HepG2 (cell line): ENCODE measurements around the gene RFXAP. TPM values are rescaled to one million over a fixed set of nuclear protein-coding genes. Genes with fewer than 3 reads are reported as not detected.

Experiments
- ATAC-seq: fragments of 200-7000 bp; cut with Tn5 transposase; 3 replicates; pipeline ENCODE4 v1.9.1; 2020; ENCODE audit warnings: mild to moderate bottlenecking, moderate library complexity
- BruUV-seq: library from RNA; stranded (reverse); fragments of 400-500 nt; replicated peaks from 2 replicates; lab custom pipeline; 2021; lab: Mats Ljungman, UMichigan
- CTCF ChIA-PET: fragments of 300-600 bp; formaldehyde crosslinking; extraction: SDS; loops from one replicate; lab custom pipeline; 2021; ENCODE audit warnings: low total read pairs, inconsistent platforms, low intra/inter-chr PET ratio; lab: Yijun Ruan, JAX
- POLR2A ChIA-PET: fragments of 350-600 bp; sonication (Branson Sonifier 250); formaldehyde crosslinking; loops from one replicate; lab custom pipeline; 2020; ENCODE audit warnings: antibody characterized with exemption, inconsistent platforms; lab: Yijun Ruan, JAX
- DNase-seq: peaks from one replicate; pipeline ENCODE4 v3.0.0-alpha.2; 2015; ENCODE audit warnings: low spot score
- FAIRE-seq: peaks from 3 replicates; lab custom pipeline; 2011; peaks lifted over from hg19 to GRCh38; lab: Jason Lieb, UNC
- H2AFZ ChIP-seq: one replicate; pipeline ENCODE4 v1.6.1; 2011; ENCODE audit warnings: low read length, inconsistent platforms
- H3K27ac ChIP-seq: fragments of 300-600 bp; 3 replicates; pipeline ENCODE4 v1.8.0; 2011; ENCODE audit warnings: mixed run types, mild to moderate bottlenecking, mixed read lengths, low read length, inconsistent platforms; ENCODE audit not compliant: insufficient read depth; ENCODE audit errors: extremely low read length
- H3K27me3 ChIP-seq, 2 experiments: fragments of 200-600 bp in 1 of 2; 2 replicates in 1 of 2; 3 replicates in 1 of 2; pipeline versions ENCODE4 v1.6.0 to v1.8.0; 2011; ENCODE audit warnings: low read length in 2 of 2, mild to moderate bottlenecking in 2 of 2, moderate library complexity in 2 of 2, inconsistent platforms in 1 of 2; ENCODE audit not compliant: insufficient read depth in 2 of 2, control insufficient read depth in 1 of 2
- H3K36me3 ChIP-seq, 2 experiments: fragments of 200-600 bp in 1 of 2; replicated peaks in 1 of 2; 2 replicates in 1 of 2; 3 replicates in 1 of 2; pipeline versions ENCODE4 v1.5.1 to v1.8.0; 2011; ENCODE audit warnings: low read length in 2 of 2, inconsistent platforms in 1 of 2; ENCODE audit not compliant: insufficient read depth in 2 of 2, control insufficient read depth in 1 of 2
- H3K4me1 ChIP-seq: 2 replicates; pipeline ENCODE4 v1.5.1; 2012; ENCODE audit warnings: low read length, inconsistent platforms; ENCODE audit not compliant: insufficient read depth
- H3K4me2 ChIP-seq: 2 replicates; pipeline ENCODE4 v1.6.0; 2011; ENCODE audit warnings: low read depth, low read length, inconsistent platforms
- H3K4me3 ChIP-seq, 3 experiments: fragments of 200-600 bp in 1 of 3; sonication (generic), shearing (Covaris generic) in 1 of 3; replicated peaks in 1 of 3; 2 replicates each; pipeline ENCODE4 v1.5.1; 2011 to 2016; ENCODE audit warnings: low read length in 3 of 3, inconsistent platforms in 2 of 3, low read depth in 2 of 3, mild to moderate bottlenecking in 2 of 3, control low read depth in 1 of 3, mixed read lengths in 1 of 3; ENCODE audit not compliant: insufficient read depth in 1 of 3
- H3K79me2 ChIP-seq: one replicate; pipeline ENCODE4 v1.6.1; 2011; ENCODE audit warnings: low read length, inconsistent platforms; ENCODE audit not compliant: insufficient read depth
- H3K9ac ChIP-seq: 2 replicates; pipeline ENCODE4 v1.6.0; 2011; ENCODE audit warnings: mild to moderate bottlenecking, low read depth, low read length, inconsistent platforms; ENCODE audit not compliant: insufficient read depth
- H3K9me3 ChIP-seq: 2 replicates; pipeline ENCODE4 v1.5.1; 2012; ENCODE audit warnings: mild to moderate bottlenecking, low read length
- H4K20me1 ChIP-seq: 2 replicates; pipeline ENCODE4 v1.6.0; 2011; ENCODE audit warnings: inconsistent platforms, mild to moderate bottlenecking, low read length, moderate library complexity; ENCODE audit not compliant: insufficient read depth
- CHD2 ChIP-seq: IDR thresholded peaks from 2 replicates; pipeline ENCODE4 v1.6.1; 2011; ENCODE audit warnings: low read depth, low read length, improper control_type of control experiment
- GATAD2A ChIP-seq: IDR thresholded peaks from 2 replicates; pipeline ENCODE4 v1.6.1; 2016
- HMGXB3 ChIP-seq: sonication (generic); formaldehyde crosslinking; IDR thresholded peaks from 2 replicates; pipeline ENCODE4 v1.4.0; 2020; ENCODE audit warnings: missing genetic modification reagents, borderline replicate concordance
- HNRNPK ChIP-seq: fragments of 200-400 bp; formaldehyde crosslinking; IDR thresholded peaks from 2 replicates; pipeline ENCODE4 v1.6.1; 2018; ENCODE audit warnings: low read length, low read depth, moderate library complexity, mild to moderate bottlenecking; ENCODE audit not compliant: poor library complexity, severe bottlenecking
- HOMEZ ChIP-seq: IDR thresholded peaks from 2 replicates; pipeline ENCODE4 v1.6.1; 2016; ENCODE audit warnings: low read depth
- KDM1A ChIP-seq: IDR thresholded peaks from 2 replicates; pipeline ENCODE4 v1.6.1; 2016; ENCODE audit warnings: missing compliant biosample characterization
- MTA1 ChIP-seq: sonication (generic); formaldehyde crosslinking; IDR thresholded peaks from 2 replicates; pipeline ENCODE4 v1.4.0; 2020; ENCODE audit warnings: missing genetic modification reagents, mild to moderate bottlenecking, borderline replicate concordance
- NCOA2 ChIP-seq: sonication (generic); formaldehyde crosslinking; IDR thresholded peaks from 2 replicates; pipeline ENCODE4 v1.8.0; 2022; ENCODE audit warnings: inconsistent platforms
- SIN3A ChIP-seq: IDR thresholded peaks from 2 replicates; pipeline ENCODE4 v1.6.1; 2011; ENCODE audit warnings: low read depth, mild to moderate bottlenecking, control low read depth, low read length, borderline replicate concordance
- THAP11 ChIP-seq: IDR thresholded peaks from 2 replicates; pipeline ENCODE4 v1.6.1; 2016; ENCODE audit warnings: missing biosample characterization, missing genetic modification reagents
- ZFP62 ChIP-seq: sonication (generic); formaldehyde crosslinking; IDR thresholded peaks from 2 replicates; pipeline ENCODE4 v1.4.0; 2020; ENCODE audit warnings: missing genetic modification reagents
- ZNF225 ChIP-seq: sonication (generic); formaldehyde crosslinking; IDR thresholded peaks from 2 replicates; pipeline ENCODE4 v1.4.0; 2020; ENCODE audit warnings: mild to moderate bottlenecking, missing genetic modification reagents
- ZNF547 ChIP-seq: sonication (generic); formaldehyde crosslinking; IDR thresholded peaks from 2 replicates; pipeline ENCODE4 v1.5.1; 2020; ENCODE audit warnings: mild to moderate bottlenecking, missing genetic modification reagents
- ZNF652 ChIP-seq: IDR thresholded peaks from 2 replicates; pipeline ENCODE4 v1.6.1; 2016; ENCODE audit warnings: low read depth, borderline replicate concordance
- ZNF713 ChIP-seq: sonication (generic); formaldehyde crosslinking; IDR thresholded peaks from 2 replicates; pipeline ENCODE4 v1.4.0; 2020; ENCODE audit warnings: mild to moderate bottlenecking, missing genetic modification reagents
- ZNF737 ChIP-seq: sonication (generic); formaldehyde crosslinking; IDR thresholded peaks from 2 replicates; pipeline ENCODE4 v1.5.0; 2020; ENCODE audit warnings: missing genetic modification reagents, mild to moderate bottlenecking, borderline replicate concordance
- in situ Hi-C: cut with HindIII; loops from 2 replicates; pipeline ENCODE4 v1.10.0; 2017; ENCODE audit warnings: low pct_unique_long_range_greater_than_20kb; ENCODE audit not compliant: extremely low pct_ligation_motif_present
- intact Hi-C: fragments of 100-400 bp; cut with micrococcal nuclease; formaldehyde crosslinking; loops from one replicate; pipeline ENCODE4 v1.10.0; 2022; ENCODE audit not compliant: unreplicated experiment
- polyA plus RNA-seq, 8 experiments: library from polyadenylated mRNA; depleted of rRNA in 3 of 8; stranded (reverse) in 7 of 8; unstranded in 1 of 8; fragments of >200 nt; fragmentation: Illumina TruSeq in 4 of 8; extraction: Trizol in 4 of 8; gene quantifications; 2 replicates each; pipeline versions ENCODE4 v1.2.1 to v1.2.3, GENCODE V29; 2011 to 2016; ENCODE audit warnings: low read depth in 4 of 8, missing spikeins in 1 of 8, mixed read lengths in 1 of 8; ENCODE audit not compliant: insufficient read depth in 1 of 8
- total RNA-seq, 5 experiments: library from RNA; depleted of rRNA; stranded (reverse); fragments of >200 nt; fragmentation: Illumina TruSeq; extraction: Trizol; gene quantifications; 2 replicates each; pipeline ENCODE4 v1.2.3, GENCODE V29; 2016; ENCODE audit warnings: low read depth in 1 of 5

The RFXAP gene
- total and polyA plus RNA-seq, 2 of the 13 experiments (the other 11 are each of a cell fraction or from before 2014, with no cell fraction given), result 1.8 to 7.9 TPM

GRCh38 chr13:36772853-36773252 is 46.2 kb upstream of the RFXAP start:
- no TSS peak for BruUV-seq
- Histone ChIP-seq H3K79me2 (no peaks in the 10 kb centered on the region), H4K20me1 (no peaks in the 10 kb centered on the region), H3K9me3 (no peaks in the 10 kb centered on the region), H3K27me3 (peaks cover 0 to 6% of the 10 kb centered on the region in 2 experiments; a peak in 3 of 5 replicates), H3K27ac (no peak overlapping the region), H3K4me1 (no peaks in the 10 kb centered on the region), H3K4me3 (no peak overlapping the region), H3K9ac (no peak overlapping the region), H2AFZ (no peak overlapping the region), H3K4me2 (no peak overlapping the region), H3K36me3 (no peaks in the 10 kb centered on the region)
- no peak for DNase-seq
- no peak for ATAC-seq
- CTCF ChIA-PET, result no interaction called here
- intact Hi-C loops, result no loop called here
- TF ChIP-seq ZNF713, result no peak
- no peak for TF ChIP-seq CHD2
- no peak for TF ChIP-seq GATAD2A (CRISPR knock-in tag)
- no peak for TF ChIP-seq ZNF225
- TF ChIP-seq ZFP62 (CRISPR knock-in tag), result no peak
- TF ChIP-seq SIN3A, result no peak
- TF ChIP-seq ZNF547, result no peak
- TF ChIP-seq ZNF652 (CRISPR knock-in tag), result no peak
- TF ChIP-seq THAP11, result no peak
- TF ChIP-seq HOMEZ (CRISPR knock-in tag), result no peak
- TF ChIP-seq ZNF737 (CRISPR knock-in tag), result no peak
- TF ChIP-seq MTA1 (CRISPR knock-in tag), result no peak
- no peak for TF ChIP-seq HNRNPK
- TF ChIP-seq HMGXB3 (CRISPR knock-in tag), result no peak
- TF ChIP-seq KDM1A (CRISPR knock-in tag), result no peak
- no peak for TF ChIP-seq NCOA2 (CRISPR knock-in tag)
- POLR2A ChIA-PET, result no interaction called here
- FAIRE-seq, result no peak
- in situ Hi-C loops, result no loop called here
